ENCODE measurements around the gene CLTCL1.

GRCh38 chr22:19130959-19131684 is 160.4 kb downstream of the CLTCL1 start, which contains the start of gene TSSK2:
- no peak for TF ChIP-seq CTCF (conservative IDR thresholded peaks at IDR 0.05; ENCODE audit: low read depth in 2 of 2)
- no peak for TF ChIP-seq POLR2AphosphoS5 (IDR thresholded peaks at IDR 0.05; ENCODE audit: low read depth)
- TF ChIP-seq EZH2 (IDR thresholded peaks at IDR 0.05; ENCODE audit: low read depth, unreplicated experiment), result no peak
- TF ChIP-seq CREB1 (CRISPR knock-in tag; IDR thresholded peaks at IDR 0.05; ENCODE audit: low read depth), result no peak
- no peak for TF ChIP-seq EZH2phosphoT487 (IDR thresholded peaks at IDR 0.05; ENCODE audit: unreplicated experiment)
- TF ChIP-seq ZNF331 (CRISPR knock-in tag; IDR thresholded peaks at IDR 0.05; ENCODE audit: low read depth), result no peak
- TF ChIP-seq STAT1 (IDR thresholded peaks at IDR 0.05; ENCODE audit: unreplicated experiment), result no peak
- TF ChIP-seq REST (IDR thresholded peaks at IDR 0.05; ENCODE audit: unreplicated experiment), result no peak

Data from GM23338 (cell line).